Renal cortex interstitium (tissue), 11 donors: ENCODE results near the gene CMIP. TPM values are rescaled to one million over a fixed set of nuclear protein-coding genes. Genes with fewer than 3 reads are reported as not detected.

Experiments
- DNase-seq, 11 donors: peaks; one replicate each; pipeline ENCODE4 v3.0.0-alpha.2; 2013; ENCODE audit warnings: low read depth in 9 of 11, low spot score in 4 of 11; ENCODE audit errors: extremely low read depth in 1 of 11
- polyA plus RNA-seq, 3 donors: library from polyadenylated mRNA; unstranded; fragments of 120-200 nt; gene quantifications; one replicate each; pipeline ENCODE4 v1.2.1, GENCODE V29; 2013; ENCODE audit not compliant: insufficient read length in 3 of 3

The CMIP gene
- polyA plus RNA-seq, 3 donors, result 41.0 to 55.1 (median 46.0) TPM

GRCh38 chr16:81549547-81550431, 105.2 kb downstream of the CMIP start:
- no peak for DNase-seq

- no peak for DNase-seq
Measured at GRCh38 chr16:81550432-81550808, 105.8 kb downstream of the CMIP start.

GRCh38 chr16:81551151-81551808, 106.7 kb downstream of the CMIP start:
- DNase-seq, result no peak

DNA sequence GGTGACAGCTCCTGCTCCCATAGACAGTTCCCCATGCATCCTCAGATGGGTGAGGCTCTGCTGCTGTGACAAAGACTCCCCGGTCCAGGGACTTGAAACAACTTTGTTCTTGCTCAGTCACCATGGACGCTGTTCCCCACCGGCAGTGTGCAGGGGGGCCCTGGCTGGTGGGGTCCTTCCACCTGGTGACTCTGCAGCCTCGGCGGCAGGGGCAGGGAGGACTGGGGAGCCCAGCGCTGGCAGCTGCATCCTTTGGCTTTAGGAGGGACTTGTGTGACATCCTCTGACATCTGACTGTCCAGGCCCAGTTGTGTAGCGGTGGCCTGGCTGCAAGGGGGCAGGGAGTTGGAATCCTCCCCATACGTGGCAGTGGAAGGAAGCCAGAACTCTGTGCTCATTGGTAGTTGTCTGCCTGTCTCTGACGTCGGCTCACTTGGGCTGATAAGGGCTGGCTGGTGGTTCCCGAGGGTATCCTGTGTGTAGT, 107.3 kb downstream of the CMIP start:
- no peak for DNase-seq

DNA sequence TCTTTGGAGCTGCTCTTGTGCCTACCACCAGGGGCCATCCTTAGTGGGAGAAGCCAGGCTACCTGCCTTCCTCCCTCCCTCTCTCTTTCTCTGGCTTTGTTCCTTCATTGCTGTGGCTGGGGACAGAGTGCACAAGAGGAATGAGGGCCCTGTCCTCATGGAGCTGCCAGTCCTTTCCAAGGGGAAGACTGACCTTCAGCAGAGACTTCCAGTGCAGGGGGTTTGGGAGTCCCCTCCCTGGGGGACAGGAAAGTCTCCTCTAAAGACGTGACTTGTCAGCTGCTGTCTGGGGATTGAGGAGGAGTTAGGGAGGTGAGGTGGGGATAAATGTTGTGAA, 108.1 kb downstream of the CMIP start:
- DNase-seq, result no peak

GRCh38 chr16:81553080-81553813, 108.6 kb downstream of the CMIP start:
- DNase-seq, result no peak

DNA sequence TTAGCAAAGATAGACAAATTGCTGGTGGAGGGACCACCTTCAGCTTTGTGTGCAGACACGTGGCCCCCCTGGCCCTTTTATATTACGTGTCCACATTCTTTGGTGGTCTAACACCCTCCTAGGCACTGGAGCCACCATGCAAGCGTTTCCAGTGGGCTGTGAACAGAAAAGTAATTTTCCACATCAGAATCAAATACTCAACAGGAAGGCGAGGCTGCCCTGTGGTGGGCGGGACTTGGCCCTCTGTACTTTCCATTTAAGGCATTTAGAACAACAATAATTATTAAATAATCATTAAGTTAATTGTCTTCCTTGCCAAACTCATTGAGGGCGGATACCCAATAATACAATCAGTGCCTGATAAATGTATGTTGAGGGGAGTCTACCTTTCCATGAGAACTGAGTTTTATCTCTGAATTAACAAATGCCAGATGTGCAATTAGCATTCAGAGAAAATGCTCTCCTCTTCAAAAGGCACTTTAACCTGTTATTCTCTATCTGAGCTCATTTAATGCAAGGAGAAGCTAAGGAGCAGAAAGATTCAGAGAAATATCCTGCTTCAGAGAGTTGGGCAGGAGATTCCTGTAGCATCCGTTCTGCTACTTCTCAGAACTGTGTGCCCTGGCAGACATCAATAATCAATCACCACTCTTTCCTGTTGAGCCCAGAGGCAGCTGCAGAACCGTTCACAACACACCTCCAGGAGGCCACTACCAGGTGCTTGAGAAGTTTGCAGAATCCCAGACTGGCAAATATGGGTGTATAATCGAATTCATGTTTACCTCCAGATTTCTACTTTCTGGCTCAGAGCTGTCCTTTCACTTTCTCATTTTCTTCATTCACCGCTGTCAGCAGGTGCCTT, 109.4 kb downstream of the CMIP start:
- no peak for DNase-seq

GRCh38 chr16:81554979-81555378, 110.4 kb downstream of the CMIP start:
- no peak for DNase-seq

- DNase-seq, result no peak
Measured at GRCh38 chr16:81555660-81556059, 111.1 kb downstream of the CMIP start.

DNA sequence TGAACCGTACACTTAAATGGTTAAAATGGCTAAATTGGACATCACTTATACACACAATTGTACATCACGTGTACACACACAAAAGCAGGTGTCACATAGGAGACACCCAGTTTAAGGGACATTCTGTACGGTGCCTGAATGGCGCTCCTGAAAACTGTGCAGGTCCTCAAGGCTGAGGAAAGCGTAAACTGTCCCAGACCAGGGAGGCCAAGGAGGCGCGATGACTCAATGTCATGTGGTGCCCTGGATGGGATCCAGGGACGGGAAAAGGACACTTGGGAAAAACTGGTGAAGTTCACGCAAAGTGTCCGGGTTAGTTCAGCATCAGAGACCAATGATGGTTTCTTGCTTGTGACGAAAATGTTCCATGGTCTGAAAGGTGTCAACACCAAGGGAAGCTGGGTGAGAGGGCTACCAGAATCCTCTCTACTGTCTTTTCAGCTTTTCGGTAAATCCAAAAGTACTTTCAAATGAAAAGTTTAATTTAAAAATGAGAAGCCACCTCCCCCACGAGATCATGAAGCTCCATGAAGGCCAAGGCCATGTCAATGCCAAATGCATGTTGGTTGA, 112.2 kb downstream of the CMIP start:
- DNase-seq, result no peak

DNA sequence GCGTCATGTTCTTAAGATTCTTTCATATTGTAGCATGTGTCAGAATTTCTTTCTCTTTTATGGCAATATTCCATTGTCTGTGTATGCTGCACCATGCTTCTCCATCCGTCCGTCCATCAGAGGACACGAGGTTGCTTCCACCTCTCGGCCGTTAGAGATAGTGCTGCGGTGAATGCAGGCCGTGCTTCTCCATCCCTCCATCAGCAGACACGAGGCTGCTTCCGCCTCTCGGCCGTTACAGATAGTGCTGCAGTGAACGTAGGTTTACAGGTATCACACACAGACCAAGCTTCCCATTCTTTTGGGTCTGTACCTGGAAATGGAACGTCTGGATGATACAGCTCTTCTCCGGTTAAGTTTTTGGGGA, 113.5 kb downstream of the CMIP start:
- DNase-seq, result no peak

- DNase-seq, result no peak
Measured at GRCh38 chr16:81558444-81559175, 114.0 kb downstream of the CMIP start.

DNA sequence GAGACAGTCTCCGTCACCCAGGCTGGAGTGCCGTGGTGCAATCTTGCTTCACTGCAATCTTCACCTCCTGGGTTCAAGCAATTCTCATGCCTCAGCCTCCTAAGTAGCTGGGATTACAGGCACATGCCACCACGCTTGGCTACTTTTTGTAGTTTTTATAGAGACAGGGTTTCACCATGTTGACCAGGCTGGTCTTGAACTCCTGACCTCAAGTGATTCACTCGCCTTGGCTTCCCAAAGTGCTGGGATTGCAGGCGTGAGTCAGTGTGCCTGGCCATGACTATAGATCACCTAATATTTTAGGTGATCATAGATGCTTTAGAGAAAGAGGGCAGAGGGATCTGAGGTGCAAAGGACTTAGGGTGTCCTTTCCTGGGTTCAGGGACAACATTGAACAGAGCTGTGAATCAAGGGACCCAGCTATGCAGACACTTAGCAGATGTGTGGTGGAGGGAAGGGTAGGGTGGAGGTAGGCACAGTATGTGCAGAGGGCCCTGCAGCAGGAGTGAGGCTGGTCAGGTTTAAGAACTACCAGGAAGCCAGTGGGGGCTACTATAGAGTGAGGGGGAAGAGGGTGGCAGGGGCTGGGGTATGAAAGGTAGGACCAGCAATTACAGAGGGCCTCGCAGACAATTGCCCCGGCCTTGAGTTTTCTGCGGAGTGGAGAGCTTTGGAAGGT, 116.5 kb downstream of the CMIP start:
- no peak for DNase-seq

DNA sequence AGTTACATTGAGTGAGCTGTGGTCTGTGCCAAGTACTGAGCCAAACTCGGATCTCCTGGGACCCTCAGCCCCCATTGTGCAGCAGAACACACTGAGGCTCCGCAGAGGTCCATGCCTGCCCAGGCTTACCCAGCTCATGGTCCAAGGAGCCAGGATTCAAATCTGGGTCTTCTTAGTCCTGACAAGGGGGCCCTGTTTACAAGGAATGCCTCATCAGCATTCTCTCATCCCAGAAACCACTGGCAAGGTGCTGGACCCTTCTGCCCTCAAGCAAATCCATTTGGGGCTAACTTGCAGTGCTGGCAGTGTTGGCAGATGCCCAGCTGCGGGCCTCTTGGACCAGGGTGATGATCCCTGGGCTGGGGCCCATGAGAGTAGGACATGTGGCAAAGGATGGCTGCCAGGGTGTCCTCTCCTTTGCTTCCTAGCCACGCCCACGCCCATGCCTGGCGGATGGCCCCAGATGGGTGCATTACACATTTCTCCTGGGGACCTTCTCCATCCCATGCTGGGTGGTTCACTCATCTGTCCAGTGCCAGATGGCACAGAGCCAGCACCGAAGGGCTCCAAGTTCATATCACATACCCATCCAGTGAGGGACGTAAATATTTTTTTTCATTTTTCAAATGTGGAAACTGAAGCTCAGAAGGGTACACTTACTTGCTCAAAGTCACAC, 117.7 kb downstream of the CMIP start:
- no peak for DNase-seq

DNA sequence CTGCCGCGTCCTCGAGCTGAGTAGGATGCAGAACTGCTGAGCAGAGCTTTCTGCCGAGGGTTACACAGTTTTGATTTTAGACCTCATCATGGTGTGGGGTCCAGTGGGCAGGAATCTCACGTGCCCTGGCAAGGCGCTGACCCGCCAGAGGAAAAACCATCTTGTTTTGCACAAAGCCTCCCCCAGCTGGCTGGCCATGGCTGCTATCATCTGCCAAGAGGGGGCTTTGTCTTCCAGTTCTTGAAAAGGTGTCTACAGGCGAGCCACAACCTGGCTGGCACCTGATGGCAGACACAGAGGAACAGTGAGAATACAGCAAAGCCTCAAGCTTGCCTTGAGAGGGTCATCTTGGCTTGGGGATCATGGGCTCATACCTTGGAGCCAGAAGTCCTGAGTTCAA, 118.3 kb downstream of the CMIP start:
- DNase-seq, result no peak

DNA sequence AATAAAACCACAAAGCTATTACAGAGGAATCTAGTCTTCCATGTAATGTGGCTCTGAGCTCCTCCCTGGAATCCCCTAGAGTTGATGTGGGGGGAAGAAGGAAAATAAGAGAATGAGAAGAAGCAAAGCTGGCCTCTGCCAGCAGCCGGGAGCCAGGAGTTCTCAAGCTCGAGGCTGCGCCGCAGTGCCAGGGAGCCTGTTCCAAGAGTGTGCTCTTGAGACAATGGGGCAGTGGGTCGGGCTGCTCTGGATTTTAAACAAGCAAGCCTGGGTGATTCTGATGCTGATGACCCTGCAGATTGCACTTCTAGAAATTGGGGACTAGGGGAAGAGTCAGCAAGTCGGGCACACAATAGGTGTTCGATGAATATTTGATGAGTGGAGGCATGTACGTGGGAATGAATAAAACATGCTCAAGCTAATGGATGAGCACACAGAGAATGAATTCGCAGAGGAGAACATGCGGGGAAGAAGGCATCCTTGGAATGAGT, 119.9 kb downstream of the CMIP start:
- no peak for DNase-seq
